Kidney (tissue), 14 donors: Measurements from ENCODE around the gene FBXO36. TPM values are rescaled to one million over a fixed set of nuclear protein-coding genes. Genes with fewer than 3 reads are reported as not detected.
A peak's percentile ranks its signal among the peaks of the same experiment; 100 is the strongest.
"Not testable (repeated sequence)": the region's sequence is repeated elsewhere in the genome, so short reads cannot be mapped to it uniquely, and the experiment has no call there.

ENCODE experiments used
- DNase-seq, 5 donors: peaks; one replicate each; pipeline ENCODE4 v3.0.0-alpha.2; 2013 to 2020
- FAIRE-seq: peaks from 2 replicates; lab custom pipeline; 2012; peaks lifted over from hg19 to GRCh38; lab: Jason Lieb, UNC
- H3K27ac ChIP-seq, 2 donors: one replicate each; pipeline ENCODE4 v1.7.0; 2013; ENCODE audit warnings: low read depth in 2 of 2, low read length in 2 of 2, inconsistent platforms in 1 of 2
- H3K27me3 ChIP-seq: one replicate; pipeline ENCODE4 v1.7.1; 2013; ENCODE audit warnings: low read length, inconsistent platforms; ENCODE audit not compliant: control insufficient read depth, insufficient read depth
- H3K36me3 ChIP-seq, 3 donors: one replicate each; pipeline versions ENCODE4 v1.7.0 to v1.7.1; 2013; ENCODE audit warnings: low read length in 3 of 3, control low read depth in 1 of 3, inconsistent platforms in 1 of 3; ENCODE audit not compliant: insufficient read depth in 3 of 3, control insufficient read depth in 2 of 3
- H3K4me1 ChIP-seq, 3 donors: one replicate each; pipeline versions ENCODE4 v1.7.0 to v1.7.1; 2013; ENCODE audit warnings: low read length in 3 of 3, inconsistent platforms in 1 of 3, low read depth in 1 of 3; ENCODE audit not compliant: control insufficient read depth in 2 of 3, insufficient read depth in 2 of 3
- H3K4me3 ChIP-seq, 3 donors: one replicate each; pipeline versions ENCODE4 v1.7.0 to v1.8.1; 2013; ENCODE audit warnings: low read length in 3 of 3, control low read depth in 1 of 3, inconsistent platforms in 1 of 3
- H3K9ac ChIP-seq, 3 donors: one replicate each; pipeline versions ENCODE4 v1.7.0 to v1.7.1; 2013; ENCODE audit warnings: low read length in 3 of 3, control low read depth in 1 of 3, inconsistent platforms in 1 of 3
- H3K9me3 ChIP-seq, 3 donors: one replicate each; pipeline versions ENCODE4 v1.7.0 to v1.7.1; 2013; ENCODE audit warnings: low read length in 3 of 3, control low read depth in 1 of 3, inconsistent platforms in 1 of 3; ENCODE audit not compliant: control insufficient read depth in 2 of 3, insufficient read depth in 1 of 3
- CTCF ChIP-seq: IDR thresholded peaks from 3 replicates; pipeline ENCODE4 v1.5.1; 2012; ENCODE audit warnings: mild to moderate bottlenecking, moderate library complexity, borderline replicate concordance; ENCODE audit not compliant: insufficient read depth; ENCODE audit errors: extremely low read depth
- intact Hi-C: fragments of 100-400 bp; cut with DNase I; formaldehyde crosslinking; loops from one replicate; pipeline ENCODE4 v1.11.1; 2022
- polyA plus RNA-seq: library from polyadenylated mRNA; stranded (reverse); fragments of 350-450 nt; fragmentation: Illumina TruSeq; extraction: RNeasy Lipid Tissue Mini Kit (QIAGEN cat#74804); gene quantifications from one replicate; pipeline ENCODE4 v1.2.3, GENCODE V29; 2014; ENCODE audit warnings: low read depth, low replicate concordance; ENCODE audit not compliant: insufficient read depth
- total RNA-seq: library from RNA; stranded (reverse); fragmentation: NEBNext Ultra II Directional; extraction: Animal tissue kit (Norgen Biotek cat#: 25700); gene quantifications from one replicate; pipeline ENCODE4 v1.2.1, GENCODE V29; 2021
- donor health status: control.
- donor health status: control.
- donor health status: control.
- donor health status: control.
- donor health status: control.
- donor health status: DM: yes; HTN: yes; CAD: no.
- donor health status: Normal renal cell carcinoma (clear cell type).

The FBXO36 gene
- total and polyA plus RNA-seq, 2 donors from 2014 or later, result 3.8 to 5.4 TPM

DNA sequence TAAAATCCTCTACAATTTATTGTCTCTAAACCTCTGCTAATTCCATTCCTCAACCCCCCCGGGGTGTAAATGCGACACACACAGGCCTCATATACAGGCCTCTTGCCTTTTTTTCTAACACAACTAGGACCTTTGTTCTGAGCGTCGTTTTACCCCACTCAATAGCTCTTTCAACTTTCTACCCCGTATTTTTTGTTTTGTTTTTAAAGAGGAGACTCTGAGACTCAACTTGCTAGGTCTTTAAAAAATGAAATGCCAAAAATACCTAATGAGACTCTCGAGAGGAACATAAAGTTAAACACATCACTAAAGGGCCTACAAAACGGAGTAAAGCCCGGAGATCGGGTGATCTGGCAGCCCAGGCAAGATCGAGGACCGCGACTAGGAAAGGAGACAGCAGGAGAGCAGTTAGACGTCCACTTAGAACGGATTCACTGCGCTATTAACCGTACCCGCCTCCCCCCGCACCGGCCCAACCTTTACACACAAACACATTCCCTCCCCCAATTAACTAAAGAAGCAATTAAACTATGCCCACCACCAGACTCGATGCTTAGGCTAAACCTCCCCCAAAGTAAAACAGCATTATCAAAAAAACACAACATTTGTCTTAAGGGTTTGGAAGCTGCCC is 2.2 kb upstream of the FBXO36 start:
- no peak for FAIRE-seq
- peaks cover 0 to 13% (median 4%) of the 10 kb centered on the region in 3 donors for H3K4me1 ChIP-seq
- peak overlapping the region; percentile 44 to 96 (median 68) for H3K9ac ChIP-seq
- intact Hi-C loops, result no loop called here
- peak overlapping the region; percentile 78 to 88 (median 85) for H3K4me3 ChIP-seq
- no peaks in the 10 kb centered on the region for H3K9me3 ChIP-seq
- no peak for TF ChIP-seq CTCF
- DNase-seq, result peak in 4 of 5 donors; percentile 21 to 53 (median 41)
- peak overlapping the region; percentile 97 to 99 for H3K27ac ChIP-seq
- no peaks in the 10 kb centered on the region for H3K27me3 ChIP-seq
- peaks cover 0 to 8% (median 0%) of the 10 kb centered on the region in 3 donors for H3K36me3 ChIP-seq

- no peaks in the 10 kb centered on the region for H3K9me3 ChIP-seq
- H3K36me3 ChIP-seq, result peaks cover 0 to 8% (median 0%) of the 10 kb centered on the region in 3 donors
- peak overlapping the region; percentile 44 to 96 (median 68) for H3K9ac ChIP-seq
- DNase-seq (peak; percentile 68 to 90 (median 82)), FAIRE-seq (no peak)
- peak overlapping the region; percentile 78 to 88 (median 85) for H3K4me3 ChIP-seq
- no peak for TF ChIP-seq CTCF
- H3K4me1 ChIP-seq, result peaks cover 0 to 13% (median 4%) of the 10 kb centered on the region in 3 donors
- intact Hi-C loops, result no loop called here
- peak overlapping the region; percentile 97 to 99 for H3K27ac ChIP-seq
- H3K27me3 ChIP-seq, result no peaks in the 10 kb centered on the region
Observed at GRCh38 chr2:229921101-229921891, 1.0 kb upstream of the FBXO36 start.

DNA sequence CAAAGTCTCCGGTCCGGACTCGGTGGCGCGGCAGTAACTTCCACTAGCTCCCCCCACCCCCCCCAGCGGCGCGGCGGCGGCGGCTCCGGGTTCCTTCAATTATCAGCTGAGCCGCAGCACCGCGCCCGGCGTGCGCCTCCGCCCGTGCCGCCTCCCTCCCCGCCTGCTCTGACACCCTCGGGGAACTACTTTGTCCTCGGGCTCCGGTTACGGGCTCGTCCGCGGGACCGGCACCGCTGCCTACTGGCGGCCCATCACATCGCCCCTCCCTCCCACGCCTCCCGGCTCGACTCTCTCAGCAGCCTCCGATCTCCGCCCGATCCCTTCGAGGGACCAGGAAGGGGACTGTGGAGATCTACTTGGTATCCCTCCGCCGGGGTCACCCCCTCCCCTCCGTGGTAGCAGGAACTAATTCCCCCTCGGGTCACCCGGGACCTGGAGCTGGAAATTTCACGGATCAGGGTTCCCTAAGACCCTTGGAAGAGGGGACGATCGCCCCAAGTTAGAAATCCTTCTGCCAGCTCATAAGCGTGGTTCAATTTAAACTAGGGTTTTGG is 333 bp upstream of the FBXO36 start, which contains the start of gene TRIP12:
TRIP12 (minus strand) TSS at position 118 of the 557 bp plus-strand sequence. CDS start 41,930 bp downstream, outside the sequence.
- H3K4me3 ChIP-seq, result peak within 1 kb of the TSS; percentile 85 to 88 (median 88)
- H3K9me3 ChIP-seq, result no peaks in the 10 kb centered on the region
- no peaks in the 10 kb centered on the region for H3K27me3 ChIP-seq
- H3K27ac ChIP-seq, result peak within 1 kb of the TSS; percentile 97 to 99
- DNase-seq, result peak; percentile 96 to 99 (median 98)
- intact Hi-C loops, result no loop called here
- no peak for TF ChIP-seq CTCF
- H3K36me3 ChIP-seq, result peaks cover 0 to 8% (median 0%) of the 10 kb centered on the region in 3 donors
- peaks cover 0 to 13% (median 4%) of the 10 kb centered on the region in 3 donors for H3K4me1 ChIP-seq
- no peak for FAIRE-seq
- H3K9ac ChIP-seq, result peak within 1 kb of the TSS; percentile 78 to 96 (median 80)

GRCh38 chr2:229924541-229924940 is 2.2 kb downstream of the FBXO36 start:
- H3K4me3 ChIP-seq, H3K9ac ChIP-seq, FAIRE-seq, H3K27me3 ChIP-seq, H3K9me3 ChIP-seq, H3K36me3 ChIP-seq, DNase-seq, intact Hi-C loops, H3K27ac ChIP-seq, H3K4me1 ChIP-seq: not testable (repeated sequence)
